ENCODE data around the gene PPP6R1.

- TF ChIP-seq CTCF (IDR thresholded peaks at IDR 0.05) (no peak), POLR2A (IDR thresholded peaks at IDR 0.05) (no peak), POLR2AphosphoS5 (IDR thresholded peaks at IDR 0.05) (no peak)
These were observed 47.3 kb upstream of the PPP6R1 start for GRCh38 chr19:55305983-55306562.

All from gastroesophageal sphincter (tissue), 3 donors.